Type B pancreatic cell (in vitro differentiated cells): ENCODE results near the gene WDR31. TPM values are rescaled to one million over a fixed set of nuclear protein-coding genes. Genes with fewer than 3 reads are reported as not detected.

Source experiments
- DNase-seq: peaks from one replicate; pipeline ENCODE4 v3.0.0; 2021; ENCODE audit warnings: mixed read lengths; ENCODE audit not compliant: unreplicated experiment; ENCODE audit errors: extremely low spot score
- H3K27ac Mint-ChIP-seq: 2 replicates; pipeline ENCODE4 v1.8.0; 2021; ENCODE audit warnings: mild to moderate bottlenecking, mixed read lengths
- H3K27me3 Mint-ChIP-seq: 2 replicates; pipeline ENCODE4 v1.8.0; 2021; ENCODE audit warnings: mixed read lengths
- H3K36me3 Mint-ChIP-seq: 2 replicates; pipeline ENCODE4 v1.8.0; 2021; ENCODE audit warnings: mixed read lengths
- H3K4me1 Mint-ChIP-seq: one replicate; pipeline ENCODE4 v1.8.0; 2021; ENCODE audit warnings: mixed read lengths; ENCODE audit not compliant: unreplicated experiment
- H3K4me3 Mint-ChIP-seq: 2 replicates; pipeline ENCODE4 v1.8.0; 2021; ENCODE audit warnings: mild to moderate bottlenecking, mixed read lengths
- H3K9me3 Mint-ChIP-seq: 2 replicates; pipeline ENCODE4 v1.8.0; 2021; ENCODE audit warnings: mixed read lengths
- total RNA-seq: library from RNA; stranded (reverse); gene quantifications from 2 replicates; pipeline ENCODE4 v1.2.1, GENCODE V29; 2021; ENCODE audit warnings: low replicate concordance
- TF ChIP-seq, protein P1 (sequence below): fragments of 200-600 bp; sonication (generic); conservative IDR thresholded peaks from 2 replicates; pipeline ENCODE4 v1.5.0; 2021; ENCODE audit warnings: antibody characterized with exemption, mild to moderate bottlenecking

The WDR31 gene
- total RNA-seq, 1 donor from 2014 or later: 6.7 TPM

DNA sequence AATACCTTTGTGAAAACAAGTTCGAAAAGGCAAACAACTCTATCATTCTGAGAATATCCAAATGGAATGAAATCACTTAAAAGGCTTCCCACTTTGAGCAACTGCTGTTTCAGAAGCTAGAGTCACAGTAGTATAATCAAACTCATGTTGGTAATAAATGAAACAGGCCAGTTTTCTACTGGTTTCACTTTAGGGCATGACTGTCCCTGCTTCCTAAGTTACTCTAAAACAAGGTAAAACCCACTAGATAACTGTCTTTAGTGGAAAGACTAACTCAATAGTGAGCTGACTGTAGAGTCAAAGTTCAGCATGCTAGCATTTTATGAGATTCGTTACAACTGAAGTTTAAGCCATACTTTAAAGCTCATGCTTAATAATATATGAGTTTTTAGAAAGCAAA lies 70.7 kb downstream of the WDR31 start:
- Mint-ChIP-seq H3K4me3 (no peak overlapping the region), H3K4me1 (peaks cover 4% of the 10 kb centered on the region), H3K36me3 (peaks cover 24% of the 10 kb centered on the region), H3K9me3 (no peaks in the 10 kb centered on the region), H3K27me3 (no peaks in the 10 kb centered on the region), H3K27ac (no peak overlapping the region)
- TF ChIP-seq, protein P1, sequence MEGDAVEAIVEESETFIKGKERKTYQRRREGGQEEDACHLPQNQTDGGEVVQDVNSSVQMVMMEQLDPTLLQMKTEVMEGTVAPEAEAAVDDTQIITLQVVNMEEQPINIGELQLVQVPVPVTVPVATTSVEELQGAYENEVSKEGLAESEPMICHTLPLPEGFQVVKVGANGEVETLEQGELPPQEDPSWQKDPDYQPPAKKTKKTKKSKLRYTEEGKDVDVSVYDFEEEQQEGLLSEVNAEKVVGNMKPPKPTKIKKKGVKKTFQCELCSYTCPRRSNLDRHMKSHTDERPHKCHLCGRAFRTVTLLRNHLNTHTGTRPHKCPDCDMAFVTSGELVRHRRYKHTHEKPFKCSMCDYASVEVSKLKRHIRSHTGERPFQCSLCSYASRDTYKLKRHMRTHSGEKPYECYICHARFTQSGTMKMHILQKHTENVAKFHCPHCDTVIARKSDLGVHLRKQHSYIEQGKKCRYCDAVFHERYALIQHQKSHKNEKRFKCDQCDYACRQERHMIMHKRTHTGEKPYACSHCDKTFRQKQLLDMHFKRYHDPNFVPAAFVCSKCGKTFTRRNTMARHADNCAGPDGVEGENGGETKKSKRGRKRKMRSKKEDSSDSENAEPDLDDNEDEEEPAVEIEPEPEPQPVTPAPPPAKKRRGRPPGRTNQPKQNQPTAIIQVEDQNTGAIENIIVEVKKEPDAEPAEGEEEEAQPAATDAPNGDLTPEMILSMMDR: no peak
- DNase-seq: no peak

DNA sequence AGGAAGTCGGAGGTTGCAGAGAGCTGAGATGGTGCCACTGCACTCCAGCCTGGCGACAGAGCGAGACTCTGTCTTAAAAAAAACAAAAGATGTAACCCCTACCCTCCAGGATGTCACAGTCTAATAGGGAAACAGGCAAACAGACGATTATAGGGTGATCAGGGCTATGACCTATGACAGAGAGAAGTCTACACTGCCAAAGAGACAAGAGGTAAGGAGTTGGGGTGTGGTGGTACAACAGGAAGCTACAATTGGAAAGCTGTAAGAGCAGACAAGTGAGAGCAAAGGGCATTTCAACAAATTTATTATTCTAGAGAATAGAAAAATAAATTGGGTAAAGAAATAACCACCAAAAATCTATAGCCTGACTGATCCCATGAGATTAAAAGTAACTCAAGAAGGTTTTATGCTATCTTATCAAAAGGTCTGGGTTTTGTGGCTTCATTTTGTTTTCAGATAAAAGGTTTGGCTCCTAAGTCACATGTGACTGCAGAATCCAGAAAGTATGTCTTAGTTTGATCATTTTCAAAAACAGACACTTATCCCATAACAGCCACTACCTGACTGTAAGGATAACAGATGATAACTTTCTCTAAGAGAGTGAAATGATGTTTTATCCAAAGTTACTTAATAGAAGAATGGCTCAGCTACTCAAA lies 72.0 kb downstream of the WDR31 start:
- DNase-seq: no peak
- Mint-ChIP-seq H3K36me3 (peaks cover 24% of the 10 kb centered on the region), H3K9me3 (no peaks in the 10 kb centered on the region), H3K27ac (no peak overlapping the region), H3K4me1 (no peaks in the 10 kb centered on the region), H3K4me3 (no peak overlapping the region), H3K27me3 (no peaks in the 10 kb centered on the region)
- TF ChIP-seq, protein P1: no peak

DNA sequence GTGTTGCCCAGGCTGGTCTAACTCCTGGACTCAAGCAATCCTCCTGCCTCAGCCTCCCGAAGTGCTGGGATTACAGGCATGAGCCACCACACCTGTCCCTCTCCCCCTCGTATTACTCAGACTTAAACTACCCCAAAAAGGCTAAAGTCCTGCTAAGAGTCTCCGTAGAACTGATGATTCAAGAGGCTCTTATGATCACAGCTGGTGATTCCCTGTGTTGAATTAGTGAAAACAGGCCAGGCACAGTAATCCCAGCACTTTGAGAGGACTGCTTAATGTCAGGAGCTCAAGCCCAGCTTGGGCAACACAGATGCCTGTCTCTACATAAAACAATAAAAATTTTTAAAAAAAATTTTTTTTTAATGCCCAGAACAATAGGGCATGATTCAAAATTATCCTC lies 73.9 kb downstream of the WDR31 start:
- no peak for DNase-seq
- no peaks in the 10 kb centered on the region for H3K9me3 Mint-ChIP-seq
- no peak overlapping the region for H3K27ac Mint-ChIP-seq
- H3K36me3 Mint-ChIP-seq: peaks cover 31% of the 10 kb centered on the region
- H3K4me3 Mint-ChIP-seq: no peak overlapping the region
- no peaks in the 10 kb centered on the region for H3K4me1 Mint-ChIP-seq
- TF ChIP-seq, protein P1: no peak
- H3K27me3 Mint-ChIP-seq: no peaks in the 10 kb centered on the region

Other genes starting within 250 kb of the WDR31 start
- 7.6 and 10.7 TPM in 2 replicates for gene SLC31A2, start 189.3 kb downstream of the WDR31 start, total RNA-seq
- 23.8 and 24.6 TPM in 2 replicates for gene FKBP15, start 119.0 kb downstream of the WDR31 start, total RNA-seq
- gene SLC31A1, start 118.7 kb downstream of the WDR31 start, total RNA-seq: 31.7 and 45.8 TPM in 2 replicates
- gene CDC26, start 64.7 kb downstream of the WDR31 start, total RNA-seq: 33.9 and 34.8 TPM in 2 replicates
- 27.2 and 38.0 TPM in 2 replicates for gene PRPF4, start 64.6 kb downstream of the WDR31 start, total RNA-seq
- gene RNF183, start 36.9 kb downstream of the WDR31 start, total RNA-seq: 0.77 and 1.0 TPM in 2 replicates
- 9.0 and 22.6 TPM in 2 replicates for gene BSPRY, start 9.3 kb upstream of the WDR31 start, total RNA-seq
- 33.9 and 53.1 TPM in 2 replicates for gene HDHD3, start 36.7 kb upstream of the WDR31 start, total RNA-seq
- 41.4 and 57.0 TPM in 2 replicates for gene ALAD, start 61.0 kb upstream of the WDR31 start, total RNA-seq
- 43.2 and 54.9 TPM in 2 replicates for gene POLE3, start 70.4 kb upstream of the WDR31 start, total RNA-seq
- 0.80 and 0.88 TPM in 2 replicates for gene C9orf43, start 70.5 kb upstream of the WDR31 start, total RNA-seq
- gene RGS3, start 123.5 kb upstream of the WDR31 start, total RNA-seq: 9.6 and 29.9 TPM in 2 replicates